ENCODE measurements around the gene FBF1.

GRCh38 chr17:75940727-75941441 is at the start of gene FBF1:
- peak in 4 of 11 experiments; percentile 16 to 26 (median 16) for TF ChIP-seq CTCF (IDR thresholded peaks at IDR 0.05 in 8 of 11, conservative IDR thresholded peaks at IDR 0.05 in 3 of 11)
- TF ChIP-seq POLR2A (IDR thresholded peaks at IDR 0.05), result peak in 2 of 3 donors; percentile 45 to 55
